ENCODE data around the gene NAA40. TPM values are rescaled to one million over a fixed set of nuclear protein-coding genes. Genes with fewer than 3 reads are reported as not detected.
A peak's percentile ranks its signal among the peaks of the same experiment; 100 is the strongest.

The NAA40 gene
- total and polyA plus RNA-seq, 2 of the 13 experiments (the other 11 are each of a cell fraction or from before 2014, with no cell fraction given) = 11.1 to 17.9 TPM

GRCh38 chr11:63974259-63975143, 35.7 kb downstream of the NAA40 start, which contains the start of gene COX8A (continued):
- TF ChIP-seq EP300 (IDR thresholded peaks at IDR 0.05; ENCODE audit: low read depth in 2 of 2, low read length in 2 of 2) = peak in 1 of 2 experiments; percentile 29; a peak in 2 of 4 replicates
- no peak for TF ChIP-seq EP300 (CRISPR knock-in tag; IDR thresholded peaks at IDR 0.05; ENCODE audit: borderline replicate concordance)
- no peak for TF ChIP-seq ZBTB42 (CRISPR knock-in tag; IDR thresholded peaks at IDR 0.05)
- no peak for TF ChIP-seq ZNF205 (CRISPR knock-in tag; IDR thresholded peaks at IDR 0.05)
- no peak for TF ChIP-seq EHMT2 (IDR thresholded peaks at IDR 0.05; ENCODE audit: borderline replicate concordance, low read depth, low read length)
- peak; percentile 60; the same call in 1 of the 2 replicates for TF ChIP-seq MTF1 (CRISPR knock-in tag; IDR thresholded peaks at IDR 0.05)
- TF ChIP-seq RARA (CRISPR knock-in tag; IDR thresholded peaks at IDR 0.05) = peak; percentile 30; the same call in 1 of the 2 replicates
- peak; percentile 56 for TF ChIP-seq ZNF768 (CRISPR knock-in tag; IDR thresholded peaks at IDR 0.05)
- peak; percentile 72; the same call in 1 of the 2 replicates for TF ChIP-seq RFXAP (CRISPR knock-in tag; IDR thresholded peaks at IDR 0.05; ENCODE audit: borderline replicate concordance)
- TF ChIP-seq XRCC5 (optimal IDR thresholded peaks at IDR 0.05; ENCODE audit: low read length) = peak; percentile 55
- TF ChIP-seq MTERF4 (CRISPR knock-in tag; IDR thresholded peaks at IDR 0.05) = 0 out of 2 replicates have a peak, but pooled peaks have one; percentile 76
- TF ChIP-seq ZNF281 (CRISPR knock-in tag; IDR thresholded peaks at IDR 0.05; ENCODE audit: borderline replicate concordance) = no peak
- peak; percentile 89 for TF ChIP-seq KDM2A (CRISPR knock-in tag; IDR thresholded peaks at IDR 0.05; ENCODE audit: borderline replicate concordance, low read depth)
- TF ChIP-seq ZNF34 (CRISPR knock-in tag; IDR thresholded peaks at IDR 0.05; ENCODE audit: borderline replicate concordance) = 0 out of 2 replicates have a peak, but pooled peaks have one; percentile 67
- peak; percentile 88 for TF ChIP-seq GABPA (IDR thresholded peaks at IDR 0.05; ENCODE audit: low read depth, low read length)
- TF ChIP-seq GABPA (CRISPR knock-in tag; IDR thresholded peaks at IDR 0.05; ENCODE audit: low read depth) = peak; percentile 99
- no peak for TF ChIP-seq RFX3 (CRISPR knock-in tag; IDR thresholded peaks at IDR 0.05)
- TF ChIP-seq KDM1A (CRISPR knock-in tag; IDR thresholded peaks at IDR 0.05) = no peak
- peak; percentile 70 for TF ChIP-seq ATF7 (IDR thresholded peaks at IDR 0.05)
- TF ChIP-seq ATF7 (CRISPR knock-in tag; IDR thresholded peaks at IDR 0.05) = no peak; the same call in 1 of the 2 replicates
- no peak for TF ChIP-seq NFE2L2 (IDR thresholded peaks at IDR 0.05; ENCODE audit: low read length)
- TF ChIP-seq ZNF549 (CRISPR knock-in tag; IDR thresholded peaks at IDR 0.05) = no peak
- peak; percentile 53; the same call in 1 of the 2 replicates for TF ChIP-seq ZNF782 (CRISPR knock-in tag; IDR thresholded peaks at IDR 0.05; ENCODE audit: borderline replicate concordance)
- no peak for TF ChIP-seq ZNF576 (CRISPR knock-in tag; IDR thresholded peaks at IDR 0.05)
- 0 out of 2 replicates have a peak, but pooled peaks have one; percentile 33 for TF ChIP-seq PRMT3 (CRISPR knock-in tag; IDR thresholded peaks at IDR 0.05; ENCODE audit: borderline replicate concordance, low read depth)
- no peak for TF ChIP-seq ZBTB8A (CRISPR knock-in tag; IDR thresholded peaks at IDR 0.05; ENCODE audit: borderline replicate concordance, low read depth)
